Neural cell (in vitro differentiated cells): ENCODE data around the gene ITGB3. TPM values are rescaled to one million over a fixed set of nuclear protein-coding genes. Genes with fewer than 3 reads are reported as not detected.
"Not testable (repeated sequence)": the region's sequence is repeated elsewhere in the genome, so short reads cannot be mapped to it uniquely, and the experiment has no call there.

Experiments
- H2AFZ ChIP-seq: fragments of 200-600, 300-800 bp; sonication (generic), shearing (Covaris generic); 2 replicates; pipeline ENCODE4 v1.6.0; 2014; ENCODE audit warnings: low read depth, mild to moderate bottlenecking, antibody characterized with exemption, low read length, moderate library complexity
- H3F3A ChIP-seq: fragments of 200-600 bp; shearing (Covaris generic); 2 replicates; pipeline ENCODE4 v1.6.1; 2016; ENCODE audit warnings: mild to moderate bottlenecking, moderate library complexity, mixed read lengths, antibody characterized with exemption, low read length; ENCODE audit not compliant: insufficient read depth, poor library complexity, severe bottlenecking
- H3K27ac ChIP-seq: fragments of 200-600, 300-800 bp; sonication (generic), shearing (Covaris generic); 2 replicates; pipeline ENCODE4 v1.5.1; 2014; ENCODE audit warnings: mild to moderate bottlenecking, low read length, moderate library complexity
- H3K27me3 ChIP-seq: fragments of 300-800, 200-600 bp; sonication (generic), shearing (Covaris generic); 2 replicates; pipeline ENCODE4 v1.6.0; 2014; ENCODE audit warnings: mild to moderate bottlenecking, low read depth, low read length, moderate library complexity; ENCODE audit not compliant: insufficient read depth
- H3K36me3 ChIP-seq: fragments of 300-800, 200-600 bp; sonication (generic), shearing (Covaris generic); 2 replicates; pipeline ENCODE4 v1.5.1; 2014; ENCODE audit warnings: mild to moderate bottlenecking, antibody characterized with exemption, low read length, moderate library complexity; ENCODE audit not compliant: insufficient read depth
- H3K4me2 ChIP-seq: fragments of 300-800, 200-600 bp; sonication (generic), shearing (Covaris generic); 2 replicates; pipeline ENCODE4 v1.6.0; 2014; ENCODE audit warnings: mild to moderate bottlenecking, low read length
- H3K4me3 ChIP-seq: fragments of 300-800, 200-600 bp; sonication (generic), shearing (Covaris generic); 2 replicates; pipeline ENCODE4 v1.5.1; 2014; ENCODE audit warnings: mild to moderate bottlenecking, low read length, moderate library complexity
- H3K79me2 ChIP-seq: fragments of 200-600 bp; shearing (Covaris generic); replicated peaks from 2 replicates; pipeline ENCODE4 v1.6.0; 2014; ENCODE audit warnings: mild to moderate bottlenecking, low read length, moderate library complexity; ENCODE audit not compliant: insufficient read depth
- H3K9ac ChIP-seq: fragments of 300-800, 200-600 bp; sonication (generic), shearing (Covaris generic); 2 replicates; pipeline ENCODE4 v1.6.1; 2016; ENCODE audit warnings: mild to moderate bottlenecking, low read length, mixed read lengths
- H3K9me2 ChIP-seq: fragments of 200-600 bp; shearing (Covaris generic); 2 replicates; pipeline ENCODE4 v1.6.1; 2016; ENCODE audit warnings: mild to moderate bottlenecking, low read length, mixed read lengths; ENCODE audit not compliant: insufficient read depth
- H3K9me3 ChIP-seq: fragments of 200-600, 300-800 bp; sonication (generic), shearing (Covaris generic); 2 replicates; pipeline ENCODE4 v1.6.1; 2016; ENCODE audit warnings: mild to moderate bottlenecking, mixed run types, low read length, moderate library complexity, mixed read lengths
- H4K20me1 ChIP-seq: fragments of 200-600 bp; shearing (Covaris generic); 2 replicates; pipeline ENCODE4 v1.6.1; 2016; ENCODE audit warnings: mild to moderate bottlenecking, mixed run types; ENCODE audit not compliant: insufficient read depth
- EP300 ChIP-seq: fragments of 450-650 bp; conservative IDR thresholded peaks from 2 replicates; pipeline ENCODE4 v1.6.1; 2014; ENCODE audit warnings: antibody characterized with exemption, mild to moderate bottlenecking, moderate library complexity; ENCODE audit not compliant: poor library complexity, severe bottlenecking
- EZH2 ChIP-seq: fragments of 200-600, 300-800 bp; shearing (Covaris generic), sonication (generic); IDR thresholded peaks from 2 replicates; pipeline ENCODE4 v1.6.1; 2014; ENCODE audit warnings: antibody characterized with exemption, low read length, borderline replicate concordance, mild to moderate bottlenecking; ENCODE audit not compliant: insufficient read depth, poor library complexity, severe bottlenecking
- MXI1 ChIP-seq: fragments of 450-650 bp; conservative IDR thresholded peaks from 2 replicates; pipeline ENCODE4 v1.6.1; 2014; ENCODE audit warnings: antibody characterized with exemption, mild to moderate bottlenecking; ENCODE audit not compliant: poor library complexity, severe bottlenecking
- POLR2AphosphoS5 ChIP-seq: IDR thresholded peaks from 2 replicates; pipeline ENCODE4 v1.6.1; 2012
- RAD21 ChIP-seq: fragments of 450-650 bp; conservative IDR thresholded peaks from 2 replicates; pipeline ENCODE4 v1.6.1; 2014; ENCODE audit warnings: antibody characterized with exemption, mild to moderate bottlenecking, moderate library complexity
- SMC3 ChIP-seq: fragments of 450-650 bp; conservative IDR thresholded peaks from 2 replicates; pipeline ENCODE4 v1.6.1; 2014; ENCODE audit warnings: antibody characterized with exemption, mild to moderate bottlenecking, moderate library complexity; ENCODE audit not compliant: poor library complexity
- TAF1 ChIP-seq: IDR thresholded peaks from 2 replicates; pipeline ENCODE4 v1.6.1; 2012; ENCODE audit warnings: low read depth
- polyA plus RNA-seq: library from polyadenylated mRNA; depleted of rRNA; stranded (reverse); fragments of >200 nt; gene quantifications from 2 replicates; pipeline ENCODE4 v1.2.3, GENCODE V29; 2014
- TF ChIP-seq, protein P1 (sequence below): IDR thresholded peaks from 2 replicates; pipeline ENCODE4 v1.6.1; 2012; ENCODE audit warnings: borderline replicate concordance
- TF ChIP-seq, protein P2 (sequence below): fragments of 450-650 bp; IDR thresholded peaks from 2 replicates; pipeline ENCODE4 v1.5.1; 2014; ENCODE audit warnings: antibody characterized with exemption, mild to moderate bottlenecking, moderate library complexity; ENCODE audit not compliant: poor library complexity, severe bottlenecking

ITGB3 gene
- polyA plus RNA-seq, 1 donor from 2014 or later, result not detected

DNA sequence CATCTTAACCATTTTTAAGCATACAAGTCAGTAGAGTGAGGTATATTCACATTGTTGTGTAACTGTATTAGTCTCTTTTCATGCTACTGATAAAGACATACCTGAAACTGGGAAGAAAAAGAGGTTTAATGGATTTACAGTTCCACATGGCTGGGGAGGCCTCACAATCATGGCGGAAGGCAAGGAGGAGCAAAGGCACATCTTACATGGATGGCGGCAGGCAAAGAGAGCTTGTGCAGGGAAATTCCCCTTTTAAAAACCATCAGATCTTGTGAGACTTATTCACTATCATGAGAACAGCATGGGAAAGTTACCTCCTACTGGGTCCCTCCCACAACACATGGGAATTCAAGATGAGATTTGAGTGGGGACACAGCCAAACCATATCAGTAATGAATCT, 29.6 kb upstream of the ITGB3 start:
- H3K9me2 ChIP-seq, H2AFZ ChIP-seq, H3K4me3 ChIP-seq, H3K9ac ChIP-seq, H3K9me3 ChIP-seq, H3K79me2 ChIP-seq, H4K20me1 ChIP-seq, H3K36me3 ChIP-seq, H3F3A ChIP-seq, H3K27me3 ChIP-seq, H3K4me2 ChIP-seq, H3K27ac ChIP-seq: not testable (repeated sequence)

DNA sequence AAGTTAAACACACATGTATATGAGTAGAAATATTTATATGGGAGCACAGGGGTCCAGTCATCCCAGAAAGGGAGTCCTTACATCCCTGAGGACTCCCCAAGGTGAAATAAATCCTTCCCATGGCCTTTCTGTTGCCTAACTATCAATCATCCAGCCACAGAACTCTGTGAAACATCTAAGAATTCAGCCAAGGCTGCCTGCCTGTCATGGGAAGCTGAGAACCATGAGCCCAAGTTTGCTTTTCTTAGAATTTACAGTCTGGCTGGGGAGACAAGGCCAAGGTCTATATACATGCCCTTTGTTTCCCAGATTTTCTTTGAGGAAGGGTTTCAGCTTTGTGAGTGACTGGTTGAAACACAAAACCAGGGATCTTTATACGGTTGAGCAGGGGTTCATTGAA, 28.7 kb upstream of the ITGB3 start:
- TF ChIP-seq RAD21 (no peak), POLR2AphosphoS5 (no peak), EP300 (no peak), SMC3 (no peak), EZH2 (no peak), MXI1 (no peak), TAF1 (no peak)
- TF ChIP-seq, protein P1, sequence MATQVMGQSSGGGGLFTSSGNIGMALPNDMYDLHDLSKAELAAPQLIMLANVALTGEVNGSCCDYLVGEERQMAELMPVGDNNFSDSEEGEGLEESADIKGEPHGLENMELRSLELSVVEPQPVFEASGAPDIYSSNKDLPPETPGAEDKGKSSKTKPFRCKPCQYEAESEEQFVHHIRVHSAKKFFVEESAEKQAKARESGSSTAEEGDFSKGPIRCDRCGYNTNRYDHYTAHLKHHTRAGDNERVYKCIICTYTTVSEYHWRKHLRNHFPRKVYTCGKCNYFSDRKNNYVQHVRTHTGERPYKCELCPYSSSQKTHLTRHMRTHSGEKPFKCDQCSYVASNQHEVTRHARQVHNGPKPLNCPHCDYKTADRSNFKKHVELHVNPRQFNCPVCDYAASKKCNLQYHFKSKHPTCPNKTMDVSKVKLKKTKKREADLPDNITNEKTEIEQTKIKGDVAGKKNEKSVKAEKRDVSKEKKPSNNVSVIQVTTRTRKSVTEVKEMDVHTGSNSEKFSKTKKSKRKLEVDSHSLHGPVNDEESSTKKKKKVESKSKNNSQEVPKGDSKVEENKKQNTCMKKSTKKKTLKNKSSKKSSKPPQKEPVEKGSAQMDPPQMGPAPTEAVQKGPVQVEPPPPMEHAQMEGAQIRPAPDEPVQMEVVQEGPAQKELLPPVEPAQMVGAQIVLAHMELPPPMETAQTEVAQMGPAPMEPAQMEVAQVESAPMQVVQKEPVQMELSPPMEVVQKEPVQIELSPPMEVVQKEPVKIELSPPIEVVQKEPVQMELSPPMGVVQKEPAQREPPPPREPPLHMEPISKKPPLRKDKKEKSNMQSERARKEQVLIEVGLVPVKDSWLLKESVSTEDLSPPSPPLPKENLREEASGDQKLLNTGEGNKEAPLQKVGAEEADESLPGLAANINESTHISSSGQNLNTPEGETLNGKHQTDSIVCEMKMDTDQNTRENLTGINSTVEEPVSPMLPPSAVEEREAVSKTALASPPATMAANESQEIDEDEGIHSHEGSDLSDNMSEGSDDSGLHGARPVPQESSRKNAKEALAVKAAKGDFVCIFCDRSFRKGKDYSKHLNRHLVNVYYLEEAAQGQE, result no peak
- TF ChIP-seq, protein P2, sequence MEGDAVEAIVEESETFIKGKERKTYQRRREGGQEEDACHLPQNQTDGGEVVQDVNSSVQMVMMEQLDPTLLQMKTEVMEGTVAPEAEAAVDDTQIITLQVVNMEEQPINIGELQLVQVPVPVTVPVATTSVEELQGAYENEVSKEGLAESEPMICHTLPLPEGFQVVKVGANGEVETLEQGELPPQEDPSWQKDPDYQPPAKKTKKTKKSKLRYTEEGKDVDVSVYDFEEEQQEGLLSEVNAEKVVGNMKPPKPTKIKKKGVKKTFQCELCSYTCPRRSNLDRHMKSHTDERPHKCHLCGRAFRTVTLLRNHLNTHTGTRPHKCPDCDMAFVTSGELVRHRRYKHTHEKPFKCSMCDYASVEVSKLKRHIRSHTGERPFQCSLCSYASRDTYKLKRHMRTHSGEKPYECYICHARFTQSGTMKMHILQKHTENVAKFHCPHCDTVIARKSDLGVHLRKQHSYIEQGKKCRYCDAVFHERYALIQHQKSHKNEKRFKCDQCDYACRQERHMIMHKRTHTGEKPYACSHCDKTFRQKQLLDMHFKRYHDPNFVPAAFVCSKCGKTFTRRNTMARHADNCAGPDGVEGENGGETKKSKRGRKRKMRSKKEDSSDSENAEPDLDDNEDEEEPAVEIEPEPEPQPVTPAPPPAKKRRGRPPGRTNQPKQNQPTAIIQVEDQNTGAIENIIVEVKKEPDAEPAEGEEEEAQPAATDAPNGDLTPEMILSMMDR, result no peak
- Histone ChIP-seq H3K4me2 (no peak overlapping the region), H3K36me3 (no peaks in the 10 kb centered on the region), H4K20me1 (no peaks in the 10 kb centered on the region), H3K27me3 (no peaks in the 10 kb centered on the region), H2AFZ (no peak overlapping the region), H3K9me3 (no peaks in the 10 kb centered on the region), H3K4me3 (no peak overlapping the region), H3K79me2 (no peaks in the 10 kb centered on the region), H3K9me2 (no peaks in the 10 kb centered on the region), H3K27ac (no peak overlapping the region), H3K9ac (no peak overlapping the region), H3F3A (no peaks in the 10 kb centered on the region)

DNA sequence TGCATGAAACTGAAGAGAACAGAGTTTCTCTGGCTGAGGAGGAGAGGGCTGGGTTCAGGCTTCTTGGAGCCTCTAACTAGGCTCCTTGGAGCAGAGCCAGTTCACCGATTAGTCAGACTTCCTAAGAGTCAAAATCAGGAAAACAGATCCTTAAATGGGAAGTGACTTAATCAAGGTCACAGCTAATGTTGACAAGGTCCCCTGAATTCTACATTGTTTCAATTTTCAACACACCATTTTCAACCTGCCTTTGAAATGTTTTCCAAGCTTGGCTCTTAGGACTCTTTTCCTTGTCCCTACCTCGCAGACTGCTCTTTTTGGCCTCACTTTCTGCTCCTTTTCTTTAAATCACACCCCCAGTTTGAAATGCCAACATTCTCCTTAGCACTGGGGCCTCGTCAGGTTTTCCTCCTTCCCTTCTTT, 28.2 kb upstream of the ITGB3 start:
- Histone ChIP-seq H3K4me3 (no peak overlapping the region), H3K27me3 (no peaks in the 10 kb centered on the region), H3K9me3 (no peaks in the 10 kb centered on the region), H3K27ac (no peak overlapping the region), H2AFZ (no peak overlapping the region), H3K4me2 (no peak overlapping the region), H3K79me2 (no peaks in the 10 kb centered on the region), H3K36me3 (no peaks in the 10 kb centered on the region), H3F3A (no peaks in the 10 kb centered on the region), H3K9me2 (no peaks in the 10 kb centered on the region), H3K9ac (no peak overlapping the region), H4K20me1 (no peaks in the 10 kb centered on the region)
- TF ChIP-seq EZH2 (no peak), POLR2AphosphoS5 (no peak), EP300 (no peak), MXI1 (no peak), TAF1 (no peak), RAD21 (no peak)
- TF ChIP-seq, protein P1, result no peak
